NCI-H2081 (cell line): Measurements from ENCODE around the gene AP5S1.
A peak's percentile ranks its signal among the peaks of the same experiment; 100 is the strongest.
"Not testable (repeated sequence)": the region's sequence is repeated elsewhere in the genome, so short reads cannot be mapped to it uniquely, and the experiment has no call there.

ENCODE experiments used
- DNase-seq, 2 experiments: peaks; one replicate each; lab custom pipeline; 2025; lab: John Stamatoyannopoulos, UW

Gene AP5S1

DNA sequence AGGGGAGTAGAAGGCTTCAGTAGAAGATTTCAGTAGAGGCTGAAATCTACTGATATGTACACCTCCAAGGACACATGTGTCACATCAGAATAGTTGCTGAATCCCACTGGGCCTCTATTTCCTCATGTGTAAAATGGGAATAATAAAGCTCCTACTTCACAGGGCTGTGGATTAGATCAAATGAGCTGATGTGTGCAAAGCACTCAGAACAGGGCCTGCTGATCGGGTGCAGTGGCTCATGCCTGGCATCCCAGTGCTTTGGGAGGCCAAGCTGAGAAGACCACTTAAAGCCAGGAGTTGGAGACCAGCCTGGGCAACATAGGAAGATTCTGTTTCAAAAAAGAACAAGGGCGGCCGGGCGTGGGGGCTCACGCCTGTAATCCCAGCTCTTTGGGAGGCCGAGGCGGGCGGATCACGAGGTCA lies 8.1 kb upstream of the AP5S1 start:
- no peak for DNase-seq

DNA sequence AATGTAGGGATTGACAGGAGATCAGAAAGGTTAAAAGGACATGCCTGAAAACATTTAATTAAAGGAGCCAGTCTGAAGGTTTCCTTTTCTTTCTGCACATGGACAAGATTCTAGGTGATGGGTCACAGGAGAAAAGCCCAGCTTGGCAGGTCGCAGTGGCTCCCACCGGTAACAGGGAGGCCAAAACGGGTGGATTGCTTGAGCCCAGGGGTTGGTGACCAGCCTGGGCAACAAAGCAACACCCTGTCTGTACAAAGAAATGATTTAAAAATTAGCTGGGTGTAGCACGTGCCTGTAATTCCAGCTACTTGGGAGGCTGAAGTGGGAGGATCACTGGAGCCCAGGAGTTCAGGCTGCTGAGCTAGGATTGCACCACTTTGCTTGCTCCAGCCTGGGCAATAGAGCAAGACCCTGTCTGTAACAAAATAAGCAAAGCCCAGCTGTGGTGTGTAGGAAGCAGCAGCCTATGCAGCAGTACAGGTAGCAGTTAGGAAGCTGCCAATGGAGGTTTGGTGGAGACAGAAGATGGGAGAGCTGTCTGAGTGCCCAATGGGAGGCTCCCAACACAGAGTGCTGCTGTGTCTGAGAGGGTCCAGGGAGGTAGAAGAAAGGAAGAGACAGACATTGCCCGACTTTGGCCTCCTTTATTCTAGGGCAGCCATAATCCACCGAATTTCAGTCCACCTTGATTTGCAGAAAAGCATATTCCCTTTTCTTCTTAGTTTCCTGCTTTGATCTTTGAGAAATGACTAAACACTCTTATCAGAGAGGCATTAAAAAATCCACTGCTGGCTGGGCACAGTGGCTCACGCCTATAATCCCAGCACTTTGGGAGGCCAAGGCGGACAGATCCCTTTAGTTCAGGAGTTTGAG lies 7.1 kb upstream of the AP5S1 start:
- DNase-seq, result no peak

GRCh38 chr20:3813848-3814581 lies 6.3 kb upstream of the AP5S1 start:
- no peak for DNase-seq

DNA sequence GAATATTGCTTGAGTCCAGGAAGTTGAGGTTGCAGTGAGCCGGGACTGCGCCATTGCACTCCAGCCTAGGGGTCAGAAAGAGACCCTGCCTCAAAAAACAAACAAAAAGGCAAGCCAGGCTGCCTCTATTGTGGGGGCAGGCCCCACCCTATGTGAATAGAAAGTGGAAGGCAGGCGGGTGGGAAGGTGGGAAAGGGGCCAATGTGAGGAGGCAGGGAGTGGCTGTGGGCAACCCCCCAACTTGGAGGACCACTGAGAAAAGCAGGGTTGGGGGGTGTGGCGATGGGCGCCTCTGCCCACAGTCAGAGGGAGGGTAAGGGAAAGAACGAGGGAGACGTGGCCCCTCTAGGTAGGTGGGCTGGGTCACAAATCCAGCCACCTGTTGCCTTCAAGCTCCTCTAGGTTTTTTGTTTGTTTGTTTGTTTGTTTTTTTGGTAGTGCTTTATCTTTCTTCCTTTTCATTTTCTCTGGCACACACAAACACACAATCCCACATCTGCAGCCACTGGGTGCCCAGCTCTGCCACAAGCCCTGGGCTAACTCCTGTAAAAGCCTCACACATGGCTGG lies 5.3 kb upstream of the AP5S1 start:
- DNase-seq, result no peak

- no peak for DNase-seq
Observed at GRCh38 chr20:3815703-3816315, 4.5 kb upstream of the AP5S1 start.

GRCh38 chr20:3818155-3819151 lies 1.9 kb upstream of the AP5S1 start:
- peak; percentile 43 to 77 for DNase-seq

DNA sequence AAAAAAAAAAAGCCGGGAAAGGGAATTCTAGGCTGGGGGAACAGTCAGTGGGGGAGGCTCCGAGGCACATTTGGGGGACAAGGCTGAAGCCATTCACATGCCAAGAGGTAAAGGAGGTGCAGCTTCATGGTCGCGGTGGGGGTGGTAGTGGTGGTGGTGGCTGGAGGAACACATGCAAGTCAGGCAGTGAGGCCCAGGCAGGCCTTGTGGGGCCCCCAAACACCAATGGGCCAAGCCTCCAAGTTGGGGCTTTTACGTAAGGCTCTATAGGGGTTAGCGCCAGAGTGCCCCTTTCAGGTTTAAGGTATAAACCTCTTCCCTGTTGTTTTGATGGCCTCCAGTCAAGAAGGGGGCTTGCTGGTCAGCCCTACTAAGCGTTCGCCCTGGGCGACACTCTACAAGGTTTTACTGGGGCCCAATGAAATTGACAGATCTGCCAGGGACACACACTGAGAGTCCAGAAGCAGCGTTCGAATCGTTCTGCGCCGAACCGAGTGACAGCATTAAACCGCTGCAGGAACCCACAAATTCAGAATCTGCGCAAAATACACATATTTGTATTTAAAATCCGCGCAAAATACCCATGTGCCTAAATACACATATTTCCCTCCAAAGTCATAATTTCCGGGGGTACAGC lies 818 bp upstream of the AP5S1 start:
- DNase-seq, result no peak

GRCh38 chr20:3820901-3821727 lies 767 bp downstream of the AP5S1 start:
- no peak for DNase-seq

DNA sequence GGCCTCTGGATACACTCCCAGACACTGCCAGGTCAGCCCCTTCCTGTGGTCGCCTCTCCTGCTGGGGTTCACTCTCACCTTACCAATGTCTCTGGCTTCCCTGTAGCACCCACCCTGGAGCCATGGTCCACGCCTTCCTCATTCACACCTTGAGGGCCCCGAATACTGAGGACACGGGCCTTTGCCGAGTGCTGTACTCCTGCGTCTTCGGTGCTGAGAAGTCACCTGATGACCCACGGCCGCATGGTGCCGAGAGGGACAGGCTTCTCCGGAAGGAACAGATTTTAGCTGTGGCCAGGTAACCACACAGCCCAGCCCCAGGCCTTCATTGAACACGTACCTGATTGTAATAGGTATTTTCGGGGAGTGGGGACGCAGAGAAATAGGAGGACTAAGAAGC lies 1.6 kb downstream of the AP5S1 start:
- DNase-seq, result no peak

- no peak for DNase-seq
Observed at GRCh38 chr20:3823881-3824280, 3.5 kb downstream of the AP5S1 start.

- DNase-seq, result no peak
Observed at GRCh38 chr20:3825526-3825925, 5.2 kb downstream of the AP5S1 start.

GRCh38 chr20:3826420-3826819 lies 6.1 kb downstream of the AP5S1 start:
- DNase-seq, result no peak

DNA sequence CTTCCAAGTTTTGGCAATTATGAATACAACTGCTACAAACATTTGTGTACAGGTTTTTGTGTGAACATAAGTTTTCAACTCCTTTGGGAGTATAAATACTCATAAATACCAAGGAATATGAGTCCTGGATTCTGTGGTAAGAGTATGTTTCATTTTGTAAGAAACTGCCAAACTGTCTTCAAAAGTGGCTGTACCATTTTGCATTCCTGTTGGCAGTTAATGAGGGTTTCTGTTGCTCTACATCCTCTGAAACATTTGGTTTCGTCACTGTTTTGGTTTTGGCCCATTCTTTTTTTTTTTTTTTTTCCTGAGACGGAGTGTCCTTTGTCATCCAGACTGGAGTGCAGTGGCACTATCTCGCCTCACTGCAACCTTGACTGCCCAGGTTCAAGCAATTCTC lies 8.5 kb downstream of the AP5S1 start:
- DNase-seq, result no peak

- not testable (repeated sequence) for DNase-seq
Observed at GRCh38 chr20:3829891-3830290, 9.5 kb downstream of the AP5S1 start.

GRCh38 chr20:3836132-3836531 lies 15.8 kb downstream of the AP5S1 start:
- no peak for DNase-seq

DNA sequence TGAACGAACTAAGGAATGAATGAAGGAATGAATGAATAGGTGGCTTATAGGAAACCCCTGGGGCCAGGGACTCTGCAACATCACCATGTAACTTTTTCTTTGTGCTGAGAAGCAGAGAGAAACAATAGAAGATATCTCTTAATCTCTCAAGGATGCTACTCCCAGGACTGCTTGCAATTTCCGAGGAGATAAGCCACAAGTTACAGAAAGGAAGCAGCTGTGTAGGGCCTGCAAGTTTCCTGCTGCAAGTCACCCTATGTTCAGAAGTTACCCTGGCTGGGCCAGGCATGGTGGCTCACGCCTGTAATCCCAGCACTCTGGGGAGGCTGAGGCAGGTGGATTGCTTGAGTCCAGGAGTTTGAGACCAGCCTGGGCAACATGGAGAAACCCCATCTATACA lies 19.0 kb downstream of the AP5S1 start:
- DNase-seq, result no peak

- not testable (repeated sequence) for DNase-seq
Observed at GRCh38 chr20:3840201-3840600, 19.9 kb downstream of the AP5S1 start.

DNA sequence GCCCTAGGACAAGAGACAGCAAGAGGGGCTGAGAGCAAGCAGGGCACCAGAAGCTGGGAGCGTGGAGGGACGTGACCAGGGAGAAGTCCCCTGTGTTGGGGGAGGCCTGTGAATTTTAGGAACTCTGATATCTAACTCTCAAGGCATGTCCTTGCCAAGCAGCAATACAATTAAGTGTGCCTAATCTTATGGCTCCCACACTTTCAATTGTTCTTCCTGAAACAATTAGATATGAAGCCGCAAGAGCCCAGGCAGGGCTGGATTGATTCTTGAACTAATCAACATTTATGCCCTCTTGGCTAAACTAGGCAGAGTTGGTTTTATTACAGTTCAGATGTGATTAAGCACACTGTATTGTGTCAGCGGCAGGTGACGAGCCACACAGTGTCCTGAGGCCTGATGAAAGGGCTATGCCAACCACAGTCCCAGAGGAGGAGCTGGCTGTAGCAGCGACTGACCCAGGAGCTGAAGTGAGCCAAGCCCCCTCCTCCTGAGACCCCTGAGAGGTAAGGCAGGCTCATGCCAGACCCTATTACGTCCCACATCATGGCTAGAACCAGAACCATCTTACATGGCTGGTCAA lies 22.1 kb downstream of the AP5S1 start:
- DNase-seq, result no peak

GRCh38 chr20:3843490-3843889 lies 23.1 kb downstream of the AP5S1 start:
- DNase-seq, result no peak
